GM10266 (cell line): ENCODE measurements around the gene C2orf15.
A peak's percentile ranks its signal among the peaks of the same experiment; 100 is the strongest.

Experiments
- DNase-seq: peaks from one replicate; pipeline ENCODE4 v3.0.0; 2012; ENCODE audit errors: extremely low spot score
- CTCF ChIP-seq: IDR thresholded peaks from 2 replicates; pipeline ENCODE4 v1.5.1; 2012; ENCODE audit warnings: mild to moderate bottlenecking, low read depth; ENCODE audit not compliant: control insufficient read depth, insufficient read depth; ENCODE audit errors: missing control alignments

C2orf15 gene

GRCh38 chr2:99141110-99142108, at the start of gene C2orf15:
Gene C2orf15 (plus strand): TSS chr2:99141707. CDS start chr2:99150559, 8,852 bp downstream.
- DNase-seq: peak; percentile 91
- no peak for TF ChIP-seq CTCF

GRCh38 chr2:99096728-99097127, 44.8 kb upstream of the C2orf15 start:
- TF ChIP-seq CTCF: no peak
- DNase-seq: no peak

- TF ChIP-seq CTCF: no peak
- no peak for DNase-seq
Measured at GRCh38 chr2:99101697-99102096, 39.8 kb upstream of the C2orf15 start.

GRCh38 chr2:99104006-99104405, 37.5 kb upstream of the C2orf15 start:
- DNase-seq: no peak
- TF ChIP-seq CTCF: no peak

GRCh38 chr2:99106913-99107312, 34.6 kb upstream of the C2orf15 start:
- no peak for TF ChIP-seq CTCF
- no peak for DNase-seq

GRCh38 chr2:99111236-99111635, 30.3 kb upstream of the C2orf15 start:
- TF ChIP-seq CTCF: no peak

GRCh38 chr2:99111945-99112344, 29.6 kb upstream of the C2orf15 start:
- TF ChIP-seq CTCF: no peak
- DNase-seq: no peak

More at GRCh38 chr2:99111236-99111635, 30.3 kb upstream of the C2orf15 start:
- DNase-seq: no peak
